ENCODE results near the gene NEGR1.

NEGR1 gene

DNA sequence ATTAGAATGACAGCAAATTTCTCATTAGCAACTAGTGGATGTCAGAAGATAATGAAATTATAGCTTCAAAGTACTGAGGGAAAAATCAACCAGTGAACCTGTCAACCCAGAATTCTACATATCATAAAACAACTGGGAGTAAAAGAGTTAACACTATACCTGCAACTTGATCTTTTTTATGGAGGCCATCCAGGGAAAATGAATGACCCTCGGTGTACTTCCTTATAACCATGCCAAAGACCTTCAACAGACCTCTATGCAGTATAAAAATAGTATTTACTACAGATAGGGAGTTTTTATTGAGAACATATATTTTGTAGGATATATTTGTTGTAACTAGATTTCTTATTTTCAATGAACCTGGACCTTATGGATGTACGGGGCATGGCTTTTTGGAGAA lies 809.0 kb downstream of the NEGR1 start:
- no peaks in the 10 kb centered on the region for H3K36me3 ChIP-seq
- H3K4me3 ChIP-seq (ENCODE audit: low read depth, low read length): no peak overlapping the region
- H3K27ac ChIP-seq: no peak overlapping the region
- TF ChIP-seq CTCF (IDR thresholded peaks at IDR 0.05; ENCODE audit: low read depth, low read length): no peak
- H3K27me3 ChIP-seq (ENCODE audit: insufficient read depth, low read depth, severe bottlenecking): no peaks in the 10 kb centered on the region
- no peak for DNase-seq
- H3K9me3 ChIP-seq (ENCODE audit: severe bottlenecking): no peaks in the 10 kb centered on the region

- no peaks in the 10 kb centered on the region for H3K36me3 ChIP-seq
- no peak overlapping the region for H3K27ac ChIP-seq
- no peak overlapping the region for H3K4me3 ChIP-seq (ENCODE audit: low read depth, low read length)
- no peak for DNase-seq
- no peak for TF ChIP-seq CTCF (IDR thresholded peaks at IDR 0.05; ENCODE audit: low read depth, low read length)
- no peaks in the 10 kb centered on the region for H3K27me3 ChIP-seq (ENCODE audit: insufficient read depth, low read depth, severe bottlenecking)
- no peaks in the 10 kb centered on the region for H3K9me3 ChIP-seq (ENCODE audit: severe bottlenecking)
Observed at GRCh38 chr1:71465093-71465492, 817.2 kb downstream of the NEGR1 start.

DNA sequence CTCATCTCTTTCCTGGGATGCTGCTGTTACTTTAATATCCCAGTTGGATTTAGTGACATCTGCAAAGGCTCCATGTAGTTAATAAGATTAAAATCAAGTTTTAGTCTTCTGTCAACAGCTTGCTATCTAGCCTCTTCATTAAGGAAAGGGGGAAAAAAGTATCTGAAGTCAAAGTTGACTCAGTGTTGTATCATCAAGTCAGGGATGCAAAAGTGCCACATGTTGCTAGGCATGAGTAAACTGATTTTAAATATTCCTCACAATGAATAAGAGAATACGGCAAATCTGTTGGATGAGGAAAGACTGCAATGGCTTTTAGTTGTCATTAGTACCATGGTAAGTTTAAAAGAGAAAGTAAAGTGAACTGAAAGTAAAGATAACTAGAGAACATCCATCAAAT lies 818.3 kb downstream of the NEGR1 start:
- no peak for DNase-seq
- Histone ChIP-seq H3K9me3 (ENCODE audit: severe bottlenecking) (no peaks in the 10 kb centered on the region), H3K27me3 (ENCODE audit: insufficient read depth, low read depth, severe bottlenecking) (no peaks in the 10 kb centered on the region), H3K36me3 (no peaks in the 10 kb centered on the region), H3K4me3 (ENCODE audit: low read depth, low read length) (no peak overlapping the region), H3K27ac (no peak overlapping the region)
- TF ChIP-seq CTCF (IDR thresholded peaks at IDR 0.05; ENCODE audit: low read depth, low read length): no peak

DNA sequence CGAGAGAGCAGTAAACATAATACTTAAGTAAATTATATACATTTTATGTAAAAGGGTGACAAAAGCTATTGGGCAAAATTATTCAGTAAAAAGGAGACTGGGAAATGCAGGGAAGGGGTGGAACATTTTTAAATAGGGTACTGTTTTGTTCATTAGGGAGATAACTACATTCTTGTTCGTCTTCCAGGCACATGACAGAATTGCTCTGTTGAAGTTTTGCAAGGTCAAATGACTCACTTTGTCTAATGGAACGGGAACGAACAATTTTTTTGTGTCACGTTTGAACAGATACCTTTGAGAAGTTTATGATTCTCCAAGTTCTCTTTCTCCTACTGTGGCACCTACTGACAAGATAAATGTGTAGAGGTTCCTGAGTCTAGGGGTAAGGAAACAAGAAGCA lies 819.2 kb downstream of the NEGR1 start:
- Histone ChIP-seq H3K9me3 (ENCODE audit: severe bottlenecking) (no peaks in the 10 kb centered on the region), H3K27me3 (ENCODE audit: insufficient read depth, low read depth, severe bottlenecking) (no peaks in the 10 kb centered on the region), H3K36me3 (no peaks in the 10 kb centered on the region), H3K4me3 (ENCODE audit: low read depth, low read length) (no peak overlapping the region), H3K27ac (no peak overlapping the region)
- no peak for TF ChIP-seq CTCF (IDR thresholded peaks at IDR 0.05; ENCODE audit: low read depth, low read length)
- no peak for DNase-seq

- Histone ChIP-seq H3K4me3 (ENCODE audit: low read depth, low read length) (no peak overlapping the region), H3K36me3 (no peaks in the 10 kb centered on the region), H3K27ac (no peak overlapping the region), H3K27me3 (ENCODE audit: insufficient read depth, low read depth, severe bottlenecking) (no peaks in the 10 kb centered on the region), H3K9me3 (ENCODE audit: severe bottlenecking) (no peaks in the 10 kb centered on the region)
- DNase-seq: no peak
- no peak for TF ChIP-seq CTCF (IDR thresholded peaks at IDR 0.05; ENCODE audit: low read depth, low read length)
Observed at GRCh38 chr1:71462247-71462646, 820.1 kb downstream of the NEGR1 start.

- H3K4me3 ChIP-seq (ENCODE audit: low read depth, low read length): no peak overlapping the region
- H3K9me3 ChIP-seq (ENCODE audit: severe bottlenecking): no peaks in the 10 kb centered on the region
- no peak for TF ChIP-seq CTCF (IDR thresholded peaks at IDR 0.05; ENCODE audit: low read depth, low read length)
- H3K27me3 ChIP-seq (ENCODE audit: insufficient read depth, low read depth, severe bottlenecking): no peaks in the 10 kb centered on the region
- DNase-seq: no peak
- H3K36me3 ChIP-seq: no peaks in the 10 kb centered on the region
- no peak overlapping the region for H3K27ac ChIP-seq
Observed at GRCh38 chr1:71461416-71461815, 820.9 kb downstream of the NEGR1 start.

Data from WERI-Rb-1 (cell line).